Measurements from ENCODE around the gene PTPN6.

- TF ChIP-seq POLR2A (IDR thresholded peaks at IDR 0.05; ENCODE audit: low read depth, low read length) (no peak), USF2 (IDR thresholded peaks at IDR 0.05; ENCODE audit: low read depth, low read length) (no peak), SMC3 (IDR thresholded peaks at IDR 0.05; ENCODE audit: low read depth, low read length) (no peak), RFX5 (IDR thresholded peaks at IDR 0.05; ENCODE audit: low read depth, low read length) (no peak), RAD21 (IDR thresholded peaks at IDR 0.05; ENCODE audit: low read length) (no peak), CEBPB (IDR thresholded peaks at IDR 0.05; ENCODE audit: low read depth, low read length) (no peak), RCOR1 (IDR thresholded peaks at IDR 0.05; ENCODE audit: insufficient replicate concordance, low read length) (no peak), BHLHE40 (IDR thresholded peaks at IDR 0.05; ENCODE audit: low read depth, low read length) (no peak), FOS (IDR thresholded peaks at IDR 0.05; ENCODE audit: low read depth, low read length) (no peak), MAFK (IDR thresholded peaks at IDR 0.05; ENCODE audit: low read depth, low read length) (no peak), ELK1 (IDR thresholded peaks at IDR 0.05; ENCODE audit: borderline replicate concordance, low read depth, low read length) (no peak), CHD1 (IDR thresholded peaks at IDR 0.05; ENCODE audit: low read depth, low read length) (no peak), MXI1 (IDR thresholded peaks at IDR 0.05; ENCODE audit: borderline replicate concordance, low read depth, low read length) (no peak)
- TF ChIP-seq, protein P1, sequence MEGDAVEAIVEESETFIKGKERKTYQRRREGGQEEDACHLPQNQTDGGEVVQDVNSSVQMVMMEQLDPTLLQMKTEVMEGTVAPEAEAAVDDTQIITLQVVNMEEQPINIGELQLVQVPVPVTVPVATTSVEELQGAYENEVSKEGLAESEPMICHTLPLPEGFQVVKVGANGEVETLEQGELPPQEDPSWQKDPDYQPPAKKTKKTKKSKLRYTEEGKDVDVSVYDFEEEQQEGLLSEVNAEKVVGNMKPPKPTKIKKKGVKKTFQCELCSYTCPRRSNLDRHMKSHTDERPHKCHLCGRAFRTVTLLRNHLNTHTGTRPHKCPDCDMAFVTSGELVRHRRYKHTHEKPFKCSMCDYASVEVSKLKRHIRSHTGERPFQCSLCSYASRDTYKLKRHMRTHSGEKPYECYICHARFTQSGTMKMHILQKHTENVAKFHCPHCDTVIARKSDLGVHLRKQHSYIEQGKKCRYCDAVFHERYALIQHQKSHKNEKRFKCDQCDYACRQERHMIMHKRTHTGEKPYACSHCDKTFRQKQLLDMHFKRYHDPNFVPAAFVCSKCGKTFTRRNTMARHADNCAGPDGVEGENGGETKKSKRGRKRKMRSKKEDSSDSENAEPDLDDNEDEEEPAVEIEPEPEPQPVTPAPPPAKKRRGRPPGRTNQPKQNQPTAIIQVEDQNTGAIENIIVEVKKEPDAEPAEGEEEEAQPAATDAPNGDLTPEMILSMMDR (conservative IDR thresholded peaks at IDR 0.05; ENCODE audit: low read depth, low read length) = no peak
Observed at GRCh38 chr12:6981152-6982052, 30.2 kb downstream of the PTPN6 start.
